NCI-H526 treated with DMSO at 0.1 percent for 48 hours (cell line): ENCODE measurements around the gene KY.
"Not testable (repeated sequence)": the region's sequence is repeated elsewhere in the genome, so short reads cannot be mapped to it uniquely, and the experiment has no call there.

Experiments used
- DNase-seq: peaks from one replicate; lab custom pipeline; 2025; lab: John Stamatoyannopoulos, UW

Gene KY

DNA sequence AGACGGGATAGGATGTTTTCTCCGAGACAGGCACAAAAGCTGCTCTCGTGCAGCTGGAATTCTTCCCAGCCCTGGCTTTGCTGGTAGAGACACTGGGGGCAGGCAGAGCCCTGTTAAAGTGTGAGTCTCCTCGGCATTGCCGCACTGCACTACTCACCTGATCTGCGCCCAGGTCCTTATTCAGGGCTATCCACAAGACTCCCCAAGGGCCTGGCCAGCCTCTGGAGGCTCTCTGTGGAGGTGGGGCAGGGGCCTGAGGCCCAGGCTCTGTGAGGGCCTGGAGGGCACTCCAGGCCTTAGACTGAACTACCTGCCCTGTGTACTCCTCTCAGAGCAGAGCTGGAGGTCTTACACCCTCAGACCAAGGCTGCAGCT is 48.4 kb downstream of the KY start:
- DNase-seq = no peak

DNA sequence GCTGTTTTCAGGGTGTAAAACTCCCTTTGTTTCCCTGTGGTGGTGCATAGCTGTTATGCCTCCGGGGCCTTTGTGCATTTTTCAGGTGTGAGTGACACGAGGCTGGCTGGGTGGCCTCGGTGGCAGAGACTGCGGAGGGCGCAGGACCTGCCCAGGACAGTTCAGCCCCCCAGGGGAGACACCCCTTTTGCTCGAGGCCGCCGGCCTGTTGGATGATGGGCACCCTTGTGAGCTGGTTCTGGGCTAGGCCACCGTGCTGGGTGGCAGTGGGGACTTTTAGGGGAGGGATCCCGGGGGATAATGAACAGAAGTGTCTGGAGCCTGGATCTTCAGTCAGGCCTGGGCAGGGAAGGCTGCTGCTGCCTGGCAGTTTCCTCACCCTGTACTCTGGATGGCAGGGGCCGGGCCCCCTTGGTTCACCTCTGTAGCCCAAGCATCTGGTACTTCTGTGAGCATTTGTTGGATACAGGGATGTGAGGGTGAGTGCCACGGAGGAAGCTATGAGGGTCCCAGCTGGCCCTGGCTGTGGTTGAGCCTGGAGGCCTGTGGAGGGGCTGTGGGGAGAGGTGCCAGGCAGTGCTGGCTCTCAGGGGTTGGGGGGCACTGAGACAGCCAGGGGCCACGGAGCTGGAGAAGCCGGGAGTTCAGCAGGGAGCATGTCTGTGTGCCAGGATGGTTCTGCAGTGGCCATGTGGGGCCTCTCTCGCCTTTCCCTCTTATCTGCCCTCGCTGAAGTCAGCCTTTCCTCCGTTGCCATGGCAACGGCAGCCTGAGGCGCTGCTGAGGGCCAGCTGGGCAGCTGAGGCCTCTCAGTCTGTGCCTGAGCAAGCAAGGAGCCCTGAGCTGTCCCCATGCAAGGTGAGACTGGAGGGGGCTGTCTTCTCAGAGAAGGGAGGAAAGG is 49.0 kb downstream of the KY start:
- DNase-seq = peak; percentile 1

GRCh38 chr3:134600685-134601463 is 49.9 kb downstream of the KY start:
- DNase-seq = peak; percentile 36

DNA sequence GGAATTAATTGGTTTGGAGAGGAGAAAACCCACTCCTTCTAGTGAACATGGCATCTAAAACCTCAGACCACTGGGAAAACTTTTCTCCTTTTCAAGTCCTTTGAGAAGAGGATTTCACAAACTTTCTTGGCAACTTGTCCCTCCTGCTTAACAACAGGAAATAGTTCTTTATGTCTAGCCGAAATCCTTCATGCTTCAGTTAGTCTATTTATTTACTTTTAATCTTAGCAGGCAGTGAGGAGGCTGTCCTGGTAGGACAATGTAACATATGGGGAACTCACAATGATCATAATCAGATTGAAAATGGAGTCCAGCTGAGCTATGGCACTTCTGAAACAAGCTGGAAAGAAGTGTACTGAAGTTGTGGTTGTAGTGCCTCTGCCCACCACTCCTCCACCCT is 50.6 kb downstream of the KY start:
- DNase-seq = no peak

DNA sequence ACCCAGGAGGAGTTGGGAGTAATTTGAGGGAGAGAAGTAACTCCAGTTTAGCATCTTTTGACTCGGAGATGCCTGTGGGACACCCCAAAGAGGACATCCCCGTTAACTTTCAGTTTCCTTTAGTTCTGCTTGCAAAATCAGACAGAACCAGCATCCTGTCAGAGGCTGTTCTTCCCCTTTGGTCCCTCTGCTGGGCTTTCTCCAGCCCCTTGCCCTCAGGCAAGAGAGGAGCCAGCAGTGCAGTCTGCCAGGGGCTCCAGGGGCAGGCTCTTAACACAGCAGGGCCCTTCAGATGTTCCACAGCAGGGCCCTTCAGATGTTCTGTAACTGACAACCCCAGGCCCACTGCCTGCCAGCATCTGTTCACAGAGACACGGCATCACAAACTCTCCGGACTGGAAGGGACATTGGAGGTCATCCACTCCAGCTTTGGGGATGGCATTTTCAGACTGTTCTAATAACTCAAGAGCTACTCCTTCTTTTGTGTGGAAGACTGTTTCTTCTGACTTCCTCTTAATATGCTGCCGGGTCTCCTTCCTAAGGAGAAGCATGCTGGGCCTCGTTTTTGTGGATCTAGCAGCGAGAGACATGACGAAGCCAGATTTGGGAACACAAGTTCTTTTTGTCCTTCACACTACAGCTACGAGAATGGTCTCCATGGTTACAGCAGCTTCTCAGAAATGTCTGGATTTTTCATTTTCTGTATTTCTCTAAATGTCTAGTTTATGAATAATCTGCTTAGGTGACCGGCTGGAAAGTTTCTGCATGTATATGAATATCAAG is 51.9 kb downstream of the KY start:
- no peak for DNase-seq

DNA sequence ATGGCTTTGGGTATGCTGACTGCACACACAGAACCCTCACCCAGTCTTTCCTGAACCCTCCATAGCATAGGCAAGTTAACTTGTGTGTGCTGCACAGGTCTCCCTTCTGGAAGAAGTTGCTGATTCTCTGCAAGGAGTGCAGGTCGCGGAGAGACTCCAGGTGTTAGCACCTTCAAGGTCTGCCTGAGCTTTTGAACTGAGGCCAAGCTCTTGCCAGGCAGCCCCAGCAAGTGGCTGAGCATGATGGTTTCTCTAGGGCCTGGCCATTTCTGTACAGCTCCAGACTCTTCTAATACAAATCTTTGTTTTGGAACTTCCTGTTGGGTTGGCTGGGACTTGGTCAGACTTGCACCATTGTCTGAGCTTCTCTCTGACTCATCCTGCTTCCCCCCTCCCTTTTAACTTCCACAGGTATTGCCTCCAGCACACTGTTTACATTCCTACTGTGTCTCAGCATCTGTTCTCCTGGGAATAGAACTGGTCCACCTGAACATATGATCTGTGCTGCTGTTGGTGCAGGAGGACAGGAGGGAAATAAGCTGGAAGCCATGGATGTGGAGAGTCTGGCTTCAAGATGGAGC is 53.3 kb downstream of the KY start:
- DNase-seq = peak; percentile 36

DNA sequence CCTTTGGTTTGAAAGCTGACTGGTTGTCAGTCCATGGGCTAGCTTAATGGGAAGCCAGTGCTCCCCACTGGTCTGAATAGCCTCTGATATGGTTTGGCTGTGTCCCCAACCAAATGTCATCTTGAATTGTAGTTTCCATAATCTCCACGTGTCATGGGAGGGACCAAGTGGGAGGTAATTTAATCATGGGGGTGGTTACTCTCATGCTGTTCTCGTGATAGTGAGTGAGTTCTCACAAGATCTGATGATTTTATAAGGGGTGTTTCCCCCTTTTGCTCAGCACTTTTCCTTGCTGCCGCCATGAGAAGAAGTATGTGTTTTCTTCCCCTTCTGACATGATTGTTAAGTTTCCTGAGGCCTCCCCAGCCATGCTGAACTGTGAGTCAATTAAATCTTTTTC is 55.8 kb downstream of the KY start:
- not testable (repeated sequence) for DNase-seq

- DNase-seq = no peak
Measured at GRCh38 chr3:134594331-134594741, 56.5 kb downstream of the KY start.

GRCh38 chr3:134592806-134593205 is 58.0 kb downstream of the KY start:
- no peak for DNase-seq

- DNase-seq = no peak
Measured at GRCh38 chr3:134590766-134591165, 60.1 kb downstream of the KY start.

DNA sequence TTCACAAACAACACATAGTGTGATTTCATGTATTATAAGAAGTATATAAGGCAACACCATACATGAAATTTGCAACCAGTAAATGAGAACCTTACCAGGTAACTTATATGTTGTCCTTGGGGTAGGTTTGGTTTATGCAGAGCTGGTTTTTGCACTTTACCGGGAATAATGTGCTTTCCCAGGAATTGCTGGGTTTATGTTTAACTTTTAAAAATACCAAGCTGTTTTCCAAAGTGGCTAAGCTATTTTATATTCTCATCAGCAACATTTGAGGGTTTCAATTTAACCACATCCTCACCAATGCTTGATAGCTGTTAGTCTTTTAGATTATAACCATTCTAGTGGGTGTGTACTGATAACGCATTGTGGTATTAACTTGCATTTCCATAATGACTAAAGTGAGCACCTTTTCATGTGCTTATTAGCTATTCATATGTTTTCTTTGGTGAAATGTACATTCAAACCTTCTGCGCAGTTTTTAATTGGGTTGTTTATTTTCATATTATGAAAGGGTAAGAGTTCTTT is 71.6 kb downstream of the KY start:
- no peak for DNase-seq

DNA sequence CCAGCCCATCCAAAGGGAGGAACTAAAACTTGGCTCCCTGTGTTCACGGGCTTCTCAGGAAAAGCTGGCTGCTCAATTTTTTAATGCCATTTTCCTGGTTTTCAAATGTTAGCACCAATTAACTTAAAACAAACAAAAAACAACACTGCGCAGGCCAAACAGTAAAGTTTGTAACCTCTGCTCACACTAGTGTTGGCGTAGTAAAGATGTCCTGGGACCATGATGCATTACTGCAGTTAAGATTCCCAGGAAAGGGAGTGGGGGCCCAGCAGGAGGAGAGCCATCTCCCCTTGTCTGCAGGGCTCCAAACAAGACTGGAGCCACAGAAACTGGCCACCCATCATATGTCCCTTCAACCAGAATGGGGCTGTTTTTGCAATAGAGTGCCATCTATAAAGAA is 74.0 kb downstream of the KY start:
- DNase-seq = no peak

DNA sequence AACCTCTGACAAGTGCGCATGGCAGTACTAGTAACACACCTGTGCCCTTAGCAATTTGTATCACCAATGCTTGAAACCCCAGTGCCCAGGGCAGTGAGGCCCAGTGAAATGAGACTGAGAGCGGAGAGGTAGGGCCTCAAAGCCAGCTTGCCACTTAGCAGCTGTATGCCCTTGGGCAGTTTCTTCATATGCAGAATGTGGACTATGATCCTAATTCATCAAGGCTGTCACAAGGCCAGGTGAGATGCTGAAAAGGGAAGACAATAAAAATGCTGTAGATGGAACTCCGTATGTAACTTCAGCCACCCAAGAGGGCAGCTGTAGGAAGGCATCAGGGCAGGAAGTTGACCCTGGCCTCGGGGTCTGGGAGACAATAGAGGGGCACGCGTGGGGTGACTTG is 74.4 kb downstream of the KY start:
- peak; percentile 41 for DNase-seq

DNA sequence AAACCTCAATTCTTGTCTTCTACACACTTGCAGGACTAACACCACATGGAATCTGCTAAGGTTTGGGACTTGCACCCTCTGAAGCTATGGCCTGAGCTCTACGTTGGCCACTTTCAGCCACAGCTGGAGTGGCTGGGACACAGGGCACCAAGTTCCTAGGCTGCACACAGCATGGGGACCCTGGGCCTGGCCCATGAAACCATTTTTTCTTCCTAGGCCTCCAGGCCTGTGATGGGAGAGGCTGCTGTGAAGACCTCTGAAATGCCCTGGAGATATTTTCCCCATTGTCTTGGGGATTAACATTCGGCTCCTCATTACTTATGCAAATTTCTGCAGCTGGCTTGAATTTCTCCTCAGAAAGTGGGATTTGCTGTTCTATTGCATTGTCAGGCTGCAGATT is 80.9 kb downstream of the KY start:
- DNase-seq = not testable (repeated sequence)

DNA sequence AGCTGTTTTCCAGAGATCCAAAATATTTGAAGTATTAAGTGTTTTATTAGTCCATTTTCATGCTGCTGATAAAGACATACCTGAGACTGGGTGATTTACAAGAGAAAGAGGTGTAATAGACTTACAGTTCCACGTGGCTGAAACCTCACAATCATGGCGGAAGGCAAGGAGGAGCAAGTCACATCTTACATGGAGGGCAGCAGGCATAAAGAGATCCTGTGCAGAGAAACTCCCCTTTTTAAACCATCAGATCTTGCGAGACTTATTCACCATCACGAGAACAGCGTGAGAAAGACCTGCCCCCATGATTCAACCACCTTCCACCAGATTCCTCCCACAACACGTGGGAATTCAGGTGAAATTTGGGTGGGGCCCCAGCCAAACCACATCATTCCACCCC is 82.0 kb downstream of the KY start:
- no peak for DNase-seq

DNA sequence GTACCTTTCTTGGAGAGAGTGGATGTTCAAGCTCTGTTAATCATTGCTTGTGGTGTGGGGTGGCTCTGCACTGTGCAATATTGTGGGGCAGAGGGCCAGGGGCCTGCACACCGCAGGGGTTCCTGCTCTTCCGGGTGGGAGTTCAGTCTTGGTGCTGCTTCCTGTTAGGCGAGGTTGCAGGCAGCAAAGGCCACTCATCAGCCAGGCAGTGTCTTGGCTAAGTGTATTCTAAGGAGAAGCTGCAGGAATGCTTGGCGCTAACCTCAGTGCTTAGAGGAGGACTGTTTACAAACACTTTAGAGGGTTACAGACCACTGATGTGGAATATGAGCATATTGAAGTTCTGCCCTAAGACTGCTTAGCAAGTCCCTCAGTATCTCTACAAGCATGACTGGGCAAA is 83.2 kb downstream of the KY start:
- no peak for DNase-seq

- DNase-seq = no peak
Measured at GRCh38 chr3:134564991-134565390, 85.8 kb downstream of the KY start.

DNA sequence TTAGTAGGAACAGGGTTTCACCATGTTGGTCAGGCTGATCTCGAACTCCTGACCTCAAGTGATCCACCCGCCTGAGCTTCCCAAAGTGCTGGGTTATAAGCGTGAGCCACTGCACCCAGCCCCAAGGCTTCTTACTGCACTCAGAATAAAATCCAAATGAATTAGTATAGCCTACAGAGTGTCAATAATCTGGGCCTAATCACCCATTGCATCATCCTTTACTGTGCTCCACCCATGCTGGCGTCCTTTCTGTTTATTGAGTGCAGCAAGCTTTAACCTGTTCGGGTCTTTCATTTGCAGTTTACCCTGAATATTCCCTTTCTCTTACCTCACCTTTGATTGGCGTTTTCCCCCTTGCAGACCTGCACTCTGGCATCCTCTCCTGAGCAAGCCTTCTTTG is 87.2 kb downstream of the KY start:
- DNase-seq = no peak

DNA sequence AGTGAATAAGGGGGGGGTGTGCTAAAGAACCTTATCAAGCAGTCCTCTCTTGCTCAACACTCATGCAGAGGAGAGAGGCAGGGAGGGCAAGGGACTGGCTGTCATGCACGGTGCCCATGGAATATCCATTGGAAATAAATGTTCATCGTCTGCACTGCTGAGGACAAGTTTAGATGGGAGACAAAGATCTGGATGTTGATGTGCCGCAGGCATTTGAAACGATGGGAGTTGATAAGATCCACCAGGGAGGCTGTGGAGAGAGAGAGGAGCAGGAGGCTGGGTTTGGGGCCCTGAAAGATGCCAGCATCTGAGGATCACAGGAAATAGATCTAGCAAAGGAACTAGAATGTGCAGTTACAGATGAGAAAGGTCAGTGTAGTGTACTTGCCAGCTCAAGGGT is 88.8 kb downstream of the KY start:
- no peak for DNase-seq

DNA sequence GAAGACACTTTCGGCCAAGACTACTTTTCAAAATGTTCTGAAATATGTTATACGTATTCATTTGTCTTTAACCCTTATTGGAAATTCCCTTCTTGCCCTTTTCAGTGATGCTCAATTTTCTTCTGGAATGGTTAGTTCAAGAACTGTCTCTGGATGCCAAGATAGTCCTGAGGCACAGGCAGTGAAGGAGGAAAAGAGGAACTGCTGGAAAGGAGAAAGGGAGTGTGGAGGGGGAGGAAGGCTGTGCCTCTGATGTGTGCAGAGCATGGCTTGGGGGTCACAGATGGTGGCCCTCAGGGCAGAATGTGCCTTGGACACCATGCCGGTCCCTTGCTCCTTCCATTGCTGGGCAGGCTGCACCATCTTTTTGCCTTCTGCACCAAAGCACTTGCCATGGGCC is 91.2 kb downstream of the KY start:
- DNase-seq = no peak
